ENCODE results near the gene OLFML3. TPM values are rescaled to one million over a fixed set of nuclear protein-coding genes. Genes with fewer than 3 reads are reported as not detected.

Gene OLFML3
- total RNA-seq, 1 experiment from 2014 or later, result 0.52 TPM

GRCh38 chr1:114009393-114009792 lies 30.1 kb downstream of the OLFML3 start:
- Histone ChIP-seq H3K79me2 (ENCODE audit: low read depth) (no peaks in the 10 kb centered on the region), H4K20me1 (ENCODE audit: insufficient read depth) (no peaks in the 10 kb centered on the region), H3K4me3 (no peak overlapping the region), H2AFZ (no peak overlapping the region), H3K9me3 (ENCODE audit: insufficient read depth, low read depth) (no peaks in the 10 kb centered on the region), H3K27ac (no peak overlapping the region), H3K4me2 (no peak overlapping the region), H3K36me3 (ENCODE audit: low read depth) (no peaks in the 10 kb centered on the region), H3K4me1 (replicated peaks; ENCODE audit: insufficient read depth) (peaks cover 21% of the 10 kb centered on the region), H3K27me3 (ENCODE audit: insufficient read depth, low read depth) (no peaks in the 10 kb centered on the region), H3F3A (ENCODE audit: insufficient read depth, low read depth) (peaks cover 3% of the 10 kb centered on the region; the same call in 1 of the 2 replicates), H3K9me2 (ENCODE audit: insufficient read depth) (no peaks in the 10 kb centered on the region)
- no peak for TF ChIP-seq CTCF (conservative IDR thresholded peaks at IDR 0.05)
- TF ChIP-seq EZH2 (IDR thresholded peaks at IDR 0.05; ENCODE audit: low read depth), result no peak
- ChIA-PET CTCF (interaction anchor here (0.6 kb wide), 1 partner anchor 9 kb away, joined by 3 read pairs; no protein-coding TSS in a partner anchor), POLR2A (ENCODE audit: unreplicated experiment) (no interaction called here)
- DNase-seq, result peak in 1 of 2 experiments; percentile 71
- intact Hi-C loops (cut with micrococcal nuclease; ENCODE audit: unreplicated experiment), result no loop called here
- no TSS peak for BruUV-seq (replicated peaks)

DNA sequence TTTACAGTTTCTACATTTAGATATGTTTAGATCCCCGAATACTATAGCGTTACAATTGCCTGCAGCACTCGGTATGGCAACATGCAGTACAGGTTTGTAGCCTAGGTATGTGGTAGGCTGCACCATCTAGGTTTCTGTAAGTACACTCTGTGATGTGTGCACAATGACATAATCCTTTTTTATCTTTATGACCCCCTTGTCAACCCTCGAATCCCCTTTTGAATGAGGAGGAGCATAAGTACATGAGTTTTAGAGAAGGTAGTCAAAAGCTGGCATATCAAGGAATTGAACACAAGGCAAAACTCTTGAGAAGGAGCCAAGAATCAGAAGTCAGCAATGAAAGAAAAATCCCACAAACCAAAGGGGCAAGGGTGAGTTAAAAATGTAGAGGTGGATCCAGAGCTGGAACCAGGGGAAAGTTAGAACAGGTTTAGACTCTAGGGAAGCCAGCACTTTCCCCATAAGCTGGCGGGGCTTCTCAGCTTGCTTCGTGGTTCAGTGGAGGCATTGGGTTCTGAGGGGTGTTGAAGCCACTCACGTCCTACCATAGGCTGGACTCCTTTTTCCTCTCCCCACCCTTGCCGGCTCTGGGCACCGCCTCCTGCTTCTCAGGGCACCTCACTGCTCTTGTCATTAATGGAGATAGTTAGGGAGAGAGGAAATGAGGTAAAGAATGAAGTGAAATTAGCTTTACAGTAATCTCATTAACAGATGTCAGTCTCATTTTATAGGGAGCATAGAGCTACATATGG lies 31.3 kb downstream of the OLFML3 start:
- CTCF ChIA-PET, result no interaction called here
- Histone ChIP-seq H3K79me2 (ENCODE audit: low read depth) (no peaks in the 10 kb centered on the region), H3K4me3 (no peak overlapping the region), H3F3A (ENCODE audit: insufficient read depth, low read depth) (peaks cover 15% of the 10 kb centered on the region; the same call in 1 of the 2 replicates), H4K20me1 (ENCODE audit: insufficient read depth) (no peaks in the 10 kb centered on the region), H3K9me2 (ENCODE audit: insufficient read depth) (no peaks in the 10 kb centered on the region), H3K9me3 (ENCODE audit: insufficient read depth, low read depth) (no peaks in the 10 kb centered on the region), H3K4me1 (replicated peaks; ENCODE audit: insufficient read depth) (peaks cover 33% of the 10 kb centered on the region), H3K27ac (no peak overlapping the region), H3K4me2 (no peak overlapping the region), H3K27me3 (ENCODE audit: insufficient read depth, low read depth) (no peaks in the 10 kb centered on the region), H2AFZ (no peak overlapping the region), H3K36me3 (ENCODE audit: low read depth) (no peaks in the 10 kb centered on the region)
- DNase-seq, result no peak
- no TSS peak for BruUV-seq (replicated peaks)
- intact Hi-C loops (cut with micrococcal nuclease; ENCODE audit: unreplicated experiment), result no loop called here
- POLR2A ChIA-PET (ENCODE audit: unreplicated experiment), result interaction anchor here (0.6 kb wide), 2 partner anchors 41 to 957 kb away, joined by 3 to 7 read pairs; no protein-coding TSS in a partner anchor
- TF ChIP-seq CTCF (conservative IDR thresholded peaks at IDR 0.05) (no peak), EZH2 (IDR thresholded peaks at IDR 0.05; ENCODE audit: low read depth) (no peak)

DNA sequence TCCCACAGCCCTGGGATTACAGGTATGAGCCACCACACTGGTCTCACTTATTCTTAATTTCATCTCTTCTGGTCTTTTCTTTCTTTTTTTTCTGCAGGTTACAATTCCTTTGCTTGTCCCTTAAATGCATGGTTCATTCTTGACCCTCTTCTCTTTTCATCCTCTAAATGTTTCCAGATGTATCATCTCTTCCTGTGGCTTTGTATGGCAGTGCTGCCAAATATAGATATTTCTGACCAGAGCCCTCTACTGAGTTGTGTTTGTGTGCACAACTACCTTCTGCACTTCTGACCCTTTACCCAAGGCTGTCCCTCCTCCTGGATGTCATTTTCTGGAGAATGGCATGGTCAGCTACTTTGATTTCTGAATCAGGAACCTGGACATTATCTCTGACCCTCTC lies 32.5 kb downstream of the OLFML3 start:
- Histone ChIP-seq H3K9me2 (ENCODE audit: insufficient read depth) (no peaks in the 10 kb centered on the region; the same call in 1 of the 2 replicates), H3K36me3 (ENCODE audit: low read depth) (no peaks in the 10 kb centered on the region), H4K20me1 (ENCODE audit: insufficient read depth) (no peaks in the 10 kb centered on the region), H3K4me1 (replicated peaks; ENCODE audit: insufficient read depth) (peaks cover 44% of the 10 kb centered on the region), H3K27me3 (ENCODE audit: insufficient read depth, low read depth) (no peaks in the 10 kb centered on the region), H2AFZ (no peak overlapping the region), H3F3A (ENCODE audit: insufficient read depth, low read depth) (peaks cover 21% of the 10 kb centered on the region), H3K4me2 (no peak overlapping the region), H3K79me2 (ENCODE audit: low read depth) (no peaks in the 10 kb centered on the region), H3K9me3 (ENCODE audit: insufficient read depth, low read depth) (no peaks in the 10 kb centered on the region), H3K4me3 (no peak overlapping the region), H3K27ac (no peak overlapping the region)
- no TSS peak for BruUV-seq (replicated peaks)
- intact Hi-C loops (cut with micrococcal nuclease; ENCODE audit: unreplicated experiment), result no loop called here
- no peak for DNase-seq
- CTCF ChIA-PET, result no interaction called here
- POLR2A ChIA-PET (ENCODE audit: unreplicated experiment), result no interaction called here
- TF ChIP-seq EZH2 (IDR thresholded peaks at IDR 0.05; ENCODE audit: low read depth) (no peak), CTCF (conservative IDR thresholded peaks at IDR 0.05) (no peak)
